ENCODE results near the gene ALLC.
"Not testable (repeated sequence)": the region's sequence is repeated elsewhere in the genome, so short reads cannot be mapped to it uniquely, and the experiment has no call there.

DNA sequence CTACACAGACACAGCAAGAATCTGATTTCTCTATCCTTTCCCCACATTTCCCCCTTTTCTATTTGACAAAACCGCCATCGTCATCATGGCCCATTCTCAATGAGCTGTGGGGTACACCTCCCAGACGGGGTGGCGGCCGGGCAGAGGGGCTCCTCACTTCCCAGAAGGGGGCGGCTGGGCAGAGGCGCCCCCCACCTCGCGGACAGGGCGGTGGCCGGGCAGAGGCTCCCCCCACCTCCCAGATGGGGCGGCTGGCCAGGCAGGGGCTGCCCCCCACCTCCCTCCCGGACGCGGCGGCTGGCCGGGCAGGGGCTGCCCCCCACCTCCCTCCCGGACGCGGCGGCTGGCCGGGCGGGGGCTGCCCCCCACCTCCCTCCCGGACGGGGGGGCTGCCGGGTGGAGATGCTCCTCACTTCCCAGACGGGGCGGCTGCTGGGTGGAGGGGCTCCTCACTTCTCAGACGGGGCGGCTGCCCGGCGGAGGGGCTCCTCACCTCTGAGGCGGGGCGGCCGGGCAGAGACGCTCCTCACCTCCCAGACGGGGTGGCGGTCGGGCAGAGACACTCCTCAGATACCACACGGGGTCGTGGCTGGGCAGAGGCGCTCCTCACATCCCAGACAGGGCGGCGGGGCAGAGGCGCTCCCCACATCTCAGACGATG lies 42.3 kb upstream of the ALLC start:
- not testable (repeated sequence) for TF ChIP-seq EZH2phosphoT487 (IDR thresholded peaks at IDR 0.05; ENCODE audit: borderline replicate concordance)
- TF ChIP-seq, protein P1, sequence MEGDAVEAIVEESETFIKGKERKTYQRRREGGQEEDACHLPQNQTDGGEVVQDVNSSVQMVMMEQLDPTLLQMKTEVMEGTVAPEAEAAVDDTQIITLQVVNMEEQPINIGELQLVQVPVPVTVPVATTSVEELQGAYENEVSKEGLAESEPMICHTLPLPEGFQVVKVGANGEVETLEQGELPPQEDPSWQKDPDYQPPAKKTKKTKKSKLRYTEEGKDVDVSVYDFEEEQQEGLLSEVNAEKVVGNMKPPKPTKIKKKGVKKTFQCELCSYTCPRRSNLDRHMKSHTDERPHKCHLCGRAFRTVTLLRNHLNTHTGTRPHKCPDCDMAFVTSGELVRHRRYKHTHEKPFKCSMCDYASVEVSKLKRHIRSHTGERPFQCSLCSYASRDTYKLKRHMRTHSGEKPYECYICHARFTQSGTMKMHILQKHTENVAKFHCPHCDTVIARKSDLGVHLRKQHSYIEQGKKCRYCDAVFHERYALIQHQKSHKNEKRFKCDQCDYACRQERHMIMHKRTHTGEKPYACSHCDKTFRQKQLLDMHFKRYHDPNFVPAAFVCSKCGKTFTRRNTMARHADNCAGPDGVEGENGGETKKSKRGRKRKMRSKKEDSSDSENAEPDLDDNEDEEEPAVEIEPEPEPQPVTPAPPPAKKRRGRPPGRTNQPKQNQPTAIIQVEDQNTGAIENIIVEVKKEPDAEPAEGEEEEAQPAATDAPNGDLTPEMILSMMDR (conservative IDR thresholded peaks at IDR 0.05; ENCODE audit: low read length), result not testable (repeated sequence)

Measured in Loucy (cell line).